ENCODE results near the gene DPF3.

DNA sequence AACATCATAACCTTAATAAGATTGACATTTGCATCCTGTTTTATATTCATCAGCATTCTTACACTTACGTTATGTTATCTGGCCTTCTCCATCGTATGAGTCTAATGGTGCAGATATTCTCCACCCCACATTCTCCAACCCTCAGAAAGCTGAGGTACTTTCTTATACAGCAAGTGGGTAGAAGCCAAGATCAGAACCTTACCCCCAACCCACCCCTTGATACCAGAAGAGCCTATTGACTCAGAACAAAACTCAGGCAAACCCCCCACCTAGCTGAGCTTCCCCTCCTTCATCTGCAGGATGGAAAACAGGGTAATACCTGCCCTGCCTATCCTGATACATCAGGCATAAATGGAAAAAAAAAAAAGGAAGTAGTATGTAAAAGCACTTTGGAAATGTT, 77.6 kb downstream of the DPF3 start:
- TF ChIP-seq, protein P1, sequence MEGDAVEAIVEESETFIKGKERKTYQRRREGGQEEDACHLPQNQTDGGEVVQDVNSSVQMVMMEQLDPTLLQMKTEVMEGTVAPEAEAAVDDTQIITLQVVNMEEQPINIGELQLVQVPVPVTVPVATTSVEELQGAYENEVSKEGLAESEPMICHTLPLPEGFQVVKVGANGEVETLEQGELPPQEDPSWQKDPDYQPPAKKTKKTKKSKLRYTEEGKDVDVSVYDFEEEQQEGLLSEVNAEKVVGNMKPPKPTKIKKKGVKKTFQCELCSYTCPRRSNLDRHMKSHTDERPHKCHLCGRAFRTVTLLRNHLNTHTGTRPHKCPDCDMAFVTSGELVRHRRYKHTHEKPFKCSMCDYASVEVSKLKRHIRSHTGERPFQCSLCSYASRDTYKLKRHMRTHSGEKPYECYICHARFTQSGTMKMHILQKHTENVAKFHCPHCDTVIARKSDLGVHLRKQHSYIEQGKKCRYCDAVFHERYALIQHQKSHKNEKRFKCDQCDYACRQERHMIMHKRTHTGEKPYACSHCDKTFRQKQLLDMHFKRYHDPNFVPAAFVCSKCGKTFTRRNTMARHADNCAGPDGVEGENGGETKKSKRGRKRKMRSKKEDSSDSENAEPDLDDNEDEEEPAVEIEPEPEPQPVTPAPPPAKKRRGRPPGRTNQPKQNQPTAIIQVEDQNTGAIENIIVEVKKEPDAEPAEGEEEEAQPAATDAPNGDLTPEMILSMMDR (IDR thresholded peaks at IDR 0.05), result no peak
- TF ChIP-seq POLR2A (IDR thresholded peaks at IDR 0.05), result no peak
